Upper lobe of right lung (tissue), 1 donor: ENCODE data around the gene EIF4G3. TPM values are rescaled to one million over a fixed set of nuclear protein-coding genes. Genes with fewer than 3 reads are reported as not detected.
A peak's percentile ranks its signal among the peaks of the same experiment; 100 is the strongest.

Experiments used
- ATAC-seq: fragments of 200-7000 bp; cut with Tn5 transposase; one replicate; pipeline ENCODE4 v1.9.1; 2020; ENCODE audit warnings: mild to moderate bottlenecking, moderate library complexity
- DNase-seq: peaks from one replicate; pipeline ENCODE4 v3.0.0-alpha.2; 2020
- H3K27ac ChIP-seq: fragments of 200-600 bp; one replicate; pipeline ENCODE4 v1.8.0; 2022
- H3K27me3 ChIP-seq: fragments of 200-600 bp; one replicate; pipeline ENCODE4 v1.8.0; 2022; ENCODE audit warnings: mild to moderate bottlenecking
- H3K36me3 ChIP-seq: fragments of 200-600 bp; one replicate; pipeline ENCODE4 v1.8.0; 2022
- H3K4me1 ChIP-seq: fragments of 200-600 bp; one replicate; pipeline ENCODE4 v1.8.0; 2022
- H3K4me3 ChIP-seq: fragments of 200-600 bp; one replicate; pipeline ENCODE4 v1.8.0; 2022; ENCODE audit warnings: mild to moderate bottlenecking
- H3K9me3 ChIP-seq: fragments of 200-600 bp; one replicate; pipeline ENCODE4 v1.8.0; 2022
- intact Hi-C: fragments of 100-400 bp; cut with DNase I; formaldehyde crosslinking; loops from one replicate; pipeline ENCODE4 v1.11.0; 2022
- total RNA-seq: library from RNA; stranded (reverse); fragmentation: NEBNext Ultra II Directional; extraction: Animal tissue kit (Norgen Biotek cat#: 25700); gene quantifications from one replicate; pipeline ENCODE4 v1.2.1, GENCODE V29; 2021
- TF ChIP-seq, protein P1 (sequence below): fragments of 200-600 bp; IDR thresholded peaks from one replicate; pipeline ENCODE4 v1.8.0; 2022; ENCODE audit warnings: antibody characterized with exemption
- donor health status: DM: no; HTN: yes; CAD: no; lungs with severe emphysema.

Gene EIF4G3
- total RNA-seq, 1 donor from 2014 or later = 44.5 TPM

GRCh38 chr1:20896826-20897225, 279.9 kb downstream of the EIF4G3 start:
- ATAC-seq = peak; percentile 77

DNA sequence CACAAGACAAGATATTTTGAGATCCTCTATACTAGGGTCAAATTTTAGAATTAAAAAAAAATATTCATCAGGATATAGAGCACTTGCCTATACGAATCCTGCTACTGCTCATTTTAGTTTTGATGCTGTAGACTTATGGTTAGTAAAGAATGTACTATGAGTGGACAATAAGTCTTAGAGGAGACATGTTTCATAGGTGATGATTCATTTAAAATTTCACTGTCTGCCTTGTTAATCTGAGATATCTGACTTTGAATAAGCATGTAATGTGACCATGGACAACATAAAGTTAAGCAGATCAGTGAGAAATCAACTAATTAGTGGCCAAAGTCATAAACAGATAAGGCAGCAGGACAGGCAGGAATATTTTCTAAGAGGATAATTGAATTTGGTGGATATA, 282.8 kb downstream of the EIF4G3 start:
- Histone ChIP-seq H3K4me1 (no peaks in the 10 kb centered on the region), H3K9me3 (no peaks in the 10 kb centered on the region), H3K27me3 (no peaks in the 10 kb centered on the region), H3K36me3 (peaks cover 18% of the 10 kb centered on the region), H3K27ac (no peak overlapping the region), H3K4me3 (no peak overlapping the region)
- DNase-seq = no peak
- TF ChIP-seq, protein P1, sequence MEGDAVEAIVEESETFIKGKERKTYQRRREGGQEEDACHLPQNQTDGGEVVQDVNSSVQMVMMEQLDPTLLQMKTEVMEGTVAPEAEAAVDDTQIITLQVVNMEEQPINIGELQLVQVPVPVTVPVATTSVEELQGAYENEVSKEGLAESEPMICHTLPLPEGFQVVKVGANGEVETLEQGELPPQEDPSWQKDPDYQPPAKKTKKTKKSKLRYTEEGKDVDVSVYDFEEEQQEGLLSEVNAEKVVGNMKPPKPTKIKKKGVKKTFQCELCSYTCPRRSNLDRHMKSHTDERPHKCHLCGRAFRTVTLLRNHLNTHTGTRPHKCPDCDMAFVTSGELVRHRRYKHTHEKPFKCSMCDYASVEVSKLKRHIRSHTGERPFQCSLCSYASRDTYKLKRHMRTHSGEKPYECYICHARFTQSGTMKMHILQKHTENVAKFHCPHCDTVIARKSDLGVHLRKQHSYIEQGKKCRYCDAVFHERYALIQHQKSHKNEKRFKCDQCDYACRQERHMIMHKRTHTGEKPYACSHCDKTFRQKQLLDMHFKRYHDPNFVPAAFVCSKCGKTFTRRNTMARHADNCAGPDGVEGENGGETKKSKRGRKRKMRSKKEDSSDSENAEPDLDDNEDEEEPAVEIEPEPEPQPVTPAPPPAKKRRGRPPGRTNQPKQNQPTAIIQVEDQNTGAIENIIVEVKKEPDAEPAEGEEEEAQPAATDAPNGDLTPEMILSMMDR = no peak
- ATAC-seq = no peak
- intact Hi-C loops = no loop called here

More at GRCh38 chr1:20896826-20897225, 279.9 kb downstream of the EIF4G3 start:
- Histone ChIP-seq H3K9me3 (no peaks in the 10 kb centered on the region), H3K4me1 (no peaks in the 10 kb centered on the region), H3K27me3 (no peaks in the 10 kb centered on the region), H3K27ac (no peak overlapping the region), H3K4me3 (no peak overlapping the region), H3K36me3 (peaks cover 22% of the 10 kb centered on the region)
- TF ChIP-seq, protein P1 = no peak
- DNase-seq = no peak
- intact Hi-C loops = no loop called here

DNA sequence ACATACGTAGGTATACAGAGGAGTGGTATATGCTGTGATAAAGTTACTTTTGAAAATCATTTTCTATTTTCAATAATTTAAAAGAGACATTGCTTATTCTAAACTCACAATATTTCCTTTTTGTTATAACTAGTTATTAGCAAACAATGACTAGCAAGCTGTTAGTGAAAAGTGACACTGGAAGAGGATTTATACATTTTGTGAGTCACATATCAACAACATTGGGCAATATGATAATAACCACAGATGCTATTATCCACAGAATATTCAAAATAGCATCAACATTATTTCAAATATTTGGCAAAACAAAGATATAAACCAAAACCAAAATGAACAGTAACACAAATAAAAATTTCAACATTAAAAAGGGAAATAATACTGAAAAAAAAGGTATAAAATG, 285.6 kb downstream of the EIF4G3 start:
- no peaks in the 10 kb centered on the region for H3K9me3 ChIP-seq
- no peak overlapping the region for H3K4me3 ChIP-seq
- no peaks in the 10 kb centered on the region for H3K27me3 ChIP-seq
- H3K4me1 ChIP-seq = no peaks in the 10 kb centered on the region
- H3K27ac ChIP-seq = no peak overlapping the region
- TF ChIP-seq, protein P1 = no peak
- H3K36me3 ChIP-seq = peaks cover 18% of the 10 kb centered on the region
- intact Hi-C loops = no loop called here
- DNase-seq (no peak), ATAC-seq (no peak)

GRCh38 chr1:20887246-20887645, 289.5 kb downstream of the EIF4G3 start:
- TF ChIP-seq, protein P1 = no peak
- intact Hi-C loops = no loop called here

DNA sequence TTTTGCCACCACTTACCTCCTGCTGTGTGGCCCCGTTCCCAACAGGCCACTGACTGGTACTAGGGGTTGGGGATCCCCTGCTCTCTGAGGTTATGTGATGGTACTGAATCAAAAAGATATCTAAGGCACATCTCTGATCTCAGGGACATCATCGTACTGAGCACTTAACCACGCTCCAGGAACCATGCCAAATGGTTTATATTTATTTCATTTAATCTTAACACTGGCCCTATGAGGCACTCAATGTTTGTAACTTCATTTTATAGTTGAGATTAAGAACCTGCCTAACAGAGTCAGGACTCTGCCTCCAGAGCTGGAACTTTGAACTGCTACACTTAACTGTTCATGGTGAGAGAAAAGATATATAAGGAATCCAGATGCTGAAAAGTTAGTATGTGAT, 291.6 kb downstream of the EIF4G3 start:
- H3K36me3 ChIP-seq = no peaks in the 10 kb centered on the region
- ATAC-seq (no peak), DNase-seq (no peak)
- intact Hi-C loops = no loop called here
- H3K27ac ChIP-seq = no peak overlapping the region
- H3K4me1 ChIP-seq = no peaks in the 10 kb centered on the region
- no peaks in the 10 kb centered on the region for H3K9me3 ChIP-seq
- no peaks in the 10 kb centered on the region for H3K27me3 ChIP-seq
- H3K4me3 ChIP-seq = no peak overlapping the region
- TF ChIP-seq, protein P1 = no peak

More at GRCh38 chr1:20887246-20887645, 289.5 kb downstream of the EIF4G3 start:
- Histone ChIP-seq H3K27ac (no peak overlapping the region), H3K4me1 (no peaks in the 10 kb centered on the region), H3K36me3 (peaks cover 4% of the 10 kb centered on the region), H3K4me3 (no peak overlapping the region), H3K27me3 (no peaks in the 10 kb centered on the region), H3K9me3 (no peaks in the 10 kb centered on the region)
- DNase-seq (no peak), ATAC-seq (no peak)

- DNase-seq (no peak), ATAC-seq (no peak)
- no peak overlapping the region for H3K27ac ChIP-seq
- no peaks in the 10 kb centered on the region for H3K27me3 ChIP-seq
- intact Hi-C loops = no loop called here
- H3K9me3 ChIP-seq = no peaks in the 10 kb centered on the region
- H3K4me1 ChIP-seq = no peaks in the 10 kb centered on the region
- TF ChIP-seq, protein P1 = no peak
- peaks cover under 1% of the 10 kb centered on the region for H3K36me3 ChIP-seq
- H3K4me3 ChIP-seq = no peak overlapping the region
These were observed 292.2 kb downstream of the EIF4G3 start for GRCh38 chr1:20884513-20884912.
